BJ (cell line): Measurements from ENCODE around the gene COL6A1. TPM values are rescaled to one million over a fixed set of nuclear protein-coding genes. Genes with fewer than 3 reads are reported as not detected.

ENCODE experiments used
- CTCF ChIA-PET: fragments of 350-600 bp; formaldehyde crosslinking; extraction: SDS; loops from one replicate; lab custom pipeline; 2021; ENCODE audit warnings: antibody characterized with exemption, inconsistent platforms; lab: Yijun Ruan, JAX
- POLR2A ChIA-PET: fragments of 300-600 bp; sonication (Branson Sonifier 250); formaldehyde crosslinking; extraction: SDS; loops from one replicate; lab custom pipeline; 2021; ENCODE audit warnings: antibody characterized with exemption; lab: Charles Lee
- DNase-seq: peaks from one replicate; pipeline ENCODE4 v3.0.0-alpha.2; 2011; ENCODE audit warnings: low read depth
- H3K27me3 ChIP-seq: 2 replicates; pipeline ENCODE4 v1.6.0; 2011; ENCODE audit warnings: low read length; ENCODE audit not compliant: control insufficient read depth, insufficient read depth
- H3K36me3 ChIP-seq: 2 replicates; pipeline ENCODE4 v1.5.1; 2011; ENCODE audit warnings: low read length; ENCODE audit not compliant: control insufficient read depth, insufficient read depth
- H3K4me3 ChIP-seq: 2 replicates; pipeline ENCODE4 v1.5.1; 2011; ENCODE audit warnings: low read depth, mild to moderate bottlenecking, control low read depth, low read length
- polyA plus RNA-seq: library from polyadenylated mRNA; depleted of rRNA; stranded (reverse); fragments of >200 nt; gene quantifications from 2 replicates; pipeline ENCODE4 v1.2.3, GENCODE V29; 2011
- TF ChIP-seq, protein P1 (sequence below): IDR thresholded peaks from 2 replicates; pipeline ENCODE4 v1.5.1; 2011; ENCODE audit warnings: low read depth, mild to moderate bottlenecking, control low read depth, inconsistent platforms, low read length, moderate library complexity; ENCODE audit not compliant: insufficient read depth

COL6A1 gene
- polyA plus RNA-seq, 1 experiment, result 672 TPM

DNA sequence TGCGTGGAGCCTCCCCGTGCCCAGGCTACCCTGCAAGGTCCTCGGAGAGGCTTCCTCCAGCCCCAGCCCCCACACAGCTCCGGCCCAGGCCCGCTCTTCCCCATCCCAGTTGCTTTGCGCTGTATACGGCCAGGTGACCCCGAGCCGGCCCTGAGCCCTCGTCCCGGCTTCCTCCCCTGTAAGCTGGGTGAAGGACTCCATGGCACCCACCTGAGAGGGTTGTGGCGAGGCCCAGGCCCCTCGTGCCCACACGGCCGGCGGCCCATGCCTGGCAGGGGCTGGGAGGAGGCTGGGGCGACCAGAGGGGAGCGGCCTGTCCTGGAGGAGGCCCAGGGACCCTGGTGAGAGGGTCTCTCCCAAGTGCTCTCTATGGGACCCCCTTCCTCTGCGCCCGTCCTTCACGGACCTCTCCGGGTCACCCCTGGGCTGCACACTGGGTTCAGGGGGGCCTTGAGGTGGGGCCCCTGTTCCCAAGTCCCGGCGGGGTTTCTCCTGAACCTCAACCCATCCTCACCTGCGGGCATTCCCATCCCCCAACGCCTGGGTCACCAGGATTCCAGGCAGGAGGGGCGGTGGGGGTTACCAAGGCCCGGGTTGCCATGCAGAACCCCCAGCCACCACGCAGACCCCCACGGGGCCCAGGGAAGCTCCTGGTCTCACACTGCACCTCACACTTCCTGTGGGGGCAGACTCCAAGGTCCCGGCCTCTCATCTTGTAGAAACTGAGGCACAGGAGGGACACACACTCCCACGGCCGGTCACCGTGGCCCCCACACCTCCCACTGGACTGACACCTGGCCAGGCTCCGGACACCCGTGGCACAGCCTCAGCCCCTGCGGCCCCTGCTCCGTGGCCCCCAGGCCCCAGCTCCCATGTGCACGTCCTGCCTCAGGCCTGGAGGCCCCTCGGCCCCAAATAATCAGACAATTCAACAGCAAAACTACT lies 25.2 kb downstream of the COL6A1 start:
- CTCF ChIA-PET, result interaction anchor here (0.6 to 2.3 kb wide), 2 partner anchors 10 to 14 kb away, joined by 4 to 9 read pairs; no protein-coding TSS in a partner anchor
- POLR2A ChIA-PET, result no interaction called here
- peaks cover 24% of the 10 kb centered on the region for H3K36me3 ChIP-seq
- no peaks in the 10 kb centered on the region for H3K27me3 ChIP-seq
- TF ChIP-seq, protein P1, sequence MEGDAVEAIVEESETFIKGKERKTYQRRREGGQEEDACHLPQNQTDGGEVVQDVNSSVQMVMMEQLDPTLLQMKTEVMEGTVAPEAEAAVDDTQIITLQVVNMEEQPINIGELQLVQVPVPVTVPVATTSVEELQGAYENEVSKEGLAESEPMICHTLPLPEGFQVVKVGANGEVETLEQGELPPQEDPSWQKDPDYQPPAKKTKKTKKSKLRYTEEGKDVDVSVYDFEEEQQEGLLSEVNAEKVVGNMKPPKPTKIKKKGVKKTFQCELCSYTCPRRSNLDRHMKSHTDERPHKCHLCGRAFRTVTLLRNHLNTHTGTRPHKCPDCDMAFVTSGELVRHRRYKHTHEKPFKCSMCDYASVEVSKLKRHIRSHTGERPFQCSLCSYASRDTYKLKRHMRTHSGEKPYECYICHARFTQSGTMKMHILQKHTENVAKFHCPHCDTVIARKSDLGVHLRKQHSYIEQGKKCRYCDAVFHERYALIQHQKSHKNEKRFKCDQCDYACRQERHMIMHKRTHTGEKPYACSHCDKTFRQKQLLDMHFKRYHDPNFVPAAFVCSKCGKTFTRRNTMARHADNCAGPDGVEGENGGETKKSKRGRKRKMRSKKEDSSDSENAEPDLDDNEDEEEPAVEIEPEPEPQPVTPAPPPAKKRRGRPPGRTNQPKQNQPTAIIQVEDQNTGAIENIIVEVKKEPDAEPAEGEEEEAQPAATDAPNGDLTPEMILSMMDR, result no peak
- no peak overlapping the region for H3K4me3 ChIP-seq
- no peak for DNase-seq

DNA sequence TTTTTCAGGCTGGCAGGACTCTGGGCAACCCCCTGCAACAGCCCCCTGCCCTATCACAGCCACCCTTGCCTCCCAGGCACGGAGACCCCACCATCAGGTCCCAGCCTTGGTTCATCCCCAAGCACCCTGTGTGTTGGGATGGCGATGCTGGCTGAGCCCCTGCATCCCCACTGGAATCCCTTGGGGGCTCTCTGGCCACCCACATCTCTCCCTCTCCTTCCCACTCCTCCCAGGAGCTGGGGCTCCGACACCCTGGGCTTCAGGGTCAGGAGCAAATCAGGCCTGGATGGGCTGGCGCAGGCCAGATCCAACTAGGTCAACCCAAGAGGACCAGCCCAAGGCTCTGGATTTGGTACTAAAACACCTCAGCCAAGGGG lies 25.9 kb downstream of the COL6A1 start:
- DNase-seq, result no peak
- CTCF ChIA-PET, result interaction anchor here (2.3 kb wide), 1 partner anchor 10 kb away, joined by 9 read pairs; no protein-coding TSS in a partner anchor

DNA sequence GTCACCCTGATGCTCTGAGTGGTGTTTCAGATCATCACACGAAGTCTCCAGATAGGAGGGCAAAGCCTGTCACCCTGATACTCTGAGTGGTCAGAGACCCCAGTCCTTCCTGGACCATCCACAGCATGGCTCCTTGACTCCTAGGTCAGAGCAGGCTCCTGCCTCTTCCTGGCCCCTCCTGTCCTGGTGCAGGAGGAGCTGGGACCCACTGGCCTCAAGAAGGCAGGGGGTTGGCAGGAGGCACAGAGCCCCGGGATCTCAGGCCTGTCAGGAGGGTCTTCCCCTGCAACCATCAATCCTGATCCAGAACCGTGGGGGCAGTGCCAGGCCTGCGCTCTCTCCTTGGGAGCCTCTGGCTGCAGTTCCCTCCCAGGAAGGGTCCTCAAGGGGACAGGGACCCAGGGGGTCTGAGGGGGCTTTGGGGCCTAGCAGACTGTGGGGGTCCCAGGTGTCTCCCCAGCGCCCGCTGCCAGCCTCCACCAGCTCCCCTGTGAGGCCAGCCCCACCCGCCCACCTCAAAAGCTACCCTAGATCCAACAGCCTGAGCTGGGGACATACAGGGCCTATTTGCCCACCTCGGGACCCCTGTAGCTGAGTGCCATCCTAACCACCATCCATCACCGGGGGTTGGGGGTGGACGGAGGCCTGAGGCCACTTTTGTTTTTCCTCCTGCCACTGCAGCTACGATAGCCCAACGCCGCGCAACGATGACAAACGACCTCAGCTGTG lies 27.5 kb downstream of the COL6A1 start:
- H3K4me3 ChIP-seq, result no peak overlapping the region
- no peaks in the 10 kb centered on the region for H3K27me3 ChIP-seq
- TF ChIP-seq, protein P1, result no peak
- peaks cover 8% of the 10 kb centered on the region for H3K36me3 ChIP-seq
- CTCF ChIA-PET, result interaction anchor here (2.1 kb wide), 1 partner anchor 14 kb away, joined by 6 read pairs; no protein-coding TSS in a partner anchor
- POLR2A ChIA-PET, result no interaction called here
- no peak for DNase-seq

More for the DNA sequence above, 25.9 kb downstream of the COL6A1 start:
- H3K27me3 ChIP-seq, result no peaks in the 10 kb centered on the region
- no peak overlapping the region for H3K4me3 ChIP-seq
- TF ChIP-seq, protein P1, result no peak
- POLR2A ChIA-PET, result no interaction called here
- H3K36me3 ChIP-seq, result peaks cover 18% of the 10 kb centered on the region

DNA sequence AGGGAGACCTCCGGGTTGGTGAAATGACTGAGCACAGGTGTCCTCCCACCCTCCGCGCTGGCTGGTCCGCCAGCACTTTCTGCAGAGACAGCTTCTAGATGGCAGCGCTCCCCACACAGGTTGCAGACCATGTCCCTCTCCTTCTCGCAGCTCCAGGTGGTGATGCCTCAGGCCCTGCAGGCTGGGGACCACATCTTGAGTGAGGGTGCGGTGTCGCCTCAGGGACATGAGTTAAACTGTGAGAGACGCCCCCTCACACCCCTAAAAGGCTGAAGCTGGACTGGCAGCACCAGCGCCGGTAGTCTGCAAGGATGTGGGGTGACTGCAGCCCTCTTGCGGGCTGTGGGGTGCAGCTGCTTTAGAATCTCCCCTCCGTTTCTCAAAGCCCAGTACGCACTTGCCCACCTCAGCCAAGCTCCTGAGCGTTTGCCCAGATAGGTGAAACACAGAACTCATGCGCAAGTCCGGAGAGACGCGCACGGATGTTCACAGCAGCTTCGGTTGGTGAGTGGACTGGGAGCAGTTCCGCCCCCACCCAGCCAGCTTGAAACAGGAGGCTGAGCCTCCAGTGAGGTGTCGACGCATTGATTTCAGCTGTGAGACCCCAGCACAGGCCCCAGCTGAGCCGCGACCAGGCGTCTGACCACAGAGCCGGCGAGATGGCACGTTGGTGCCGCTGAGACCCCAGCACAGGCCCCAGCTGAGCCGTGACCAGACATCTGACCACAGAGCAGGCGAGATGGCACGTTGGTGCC lies 28.6 kb downstream of the COL6A1 start:
- ChIA-PET CTCF (interaction anchor here (2.1 kb wide), 1 partner anchor 13 kb away, joined by 6 read pairs; no protein-coding TSS in a partner anchor), POLR2A (no interaction called here)
- DNase-seq, result no peak
- no peaks in the 10 kb centered on the region for H3K27me3 ChIP-seq
- no peaks in the 10 kb centered on the region for H3K36me3 ChIP-seq
- no peak overlapping the region for H3K4me3 ChIP-seq
- TF ChIP-seq, protein P1, result no peak
